Stomach (tissue), 9 donors: ENCODE data around the gene APLN. TPM values are rescaled to one million over a fixed set of nuclear protein-coding genes. Genes with fewer than 3 reads are reported as not detected.

Experiments used
- DNase-seq, 2 donors: peaks; one replicate each; pipeline versions ENCODE4 v3.0.0 to v3.0.0-alpha.2; 2013 to 2019
- H3K27ac ChIP-seq, 5 donors: fragments of 200-600 bp in 4 of 5; sonication (generic) in 4 of 5; one replicate each; pipeline ENCODE4 v1.5.1; 2013 to 2019; ENCODE audit warnings: mild to moderate bottlenecking in 1 of 5, moderate library complexity in 1 of 5
- H3K27me3 ChIP-seq, 3 donors: fragments of 200-600 bp; sonication (generic); one replicate each; pipeline ENCODE4 v1.5.1; 2017 to 2019; ENCODE audit warnings: mixed run types in 1 of 3
- H3K36me3 ChIP-seq, 4 donors: fragments of 200-600 bp; sonication (generic); 1 replicate in 3 of 4; 2 replicates in 1 of 4; pipeline ENCODE4 v1.5.1; 2016 to 2019
- H3K4me1 ChIP-seq, 4 donors: fragments of 200-600 bp; sonication (generic); one replicate each; pipeline ENCODE4 v1.5.1; 2016 to 2019
- H3K4me3 ChIP-seq, 4 donors: fragments of 200-600 bp; sonication (generic) in 3 of 4; one replicate each; pipeline ENCODE4 v1.5.1; 2016 to 2019; ENCODE audit warnings: mild to moderate bottlenecking in 1 of 4
- H3K9me3 ChIP-seq, 4 donors: fragments of 200-600 bp; sonication (generic); one replicate each; pipeline ENCODE4 v1.5.1; 2016 to 2019
- CTCF ChIP-seq, 7 experiments: fragments of 450-650 bp in 4 of 7; fragments of 200-600 bp in 3 of 7; sonication (generic) in 3 of 7; IDR thresholded peaks; one replicate each; pipeline ENCODE4 v1.5.1; 2016 to 2019; ENCODE audit warnings: antibody characterized with exemption in 7 of 7, control low read depth in 2 of 7, mild to moderate bottlenecking in 1 of 7
- EP300 ChIP-seq: sonication (generic); formaldehyde crosslinking; IDR thresholded peaks from one replicate; pipeline ENCODE4 v1.6.1; 2017; ENCODE audit warnings: antibody characterized with exemption
- POLR2A ChIP-seq, 4 donors: fragments of 450-650 bp; IDR thresholded peaks; one replicate each; pipeline ENCODE4 v1.6.1; 2016; ENCODE audit warnings: antibody characterized with exemption in 4 of 4, control low read depth in 2 of 4, mild to moderate bottlenecking in 1 of 4, moderate library complexity in 1 of 4
- POLR2AphosphoS5 ChIP-seq, 3 donors: sonication (generic); formaldehyde crosslinking; IDR thresholded peaks; one replicate each; pipeline ENCODE4 v1.6.1; 2016; ENCODE audit warnings: antibody characterized with exemption in 3 of 3
- WGBS, 5 donors: extraction: QIAGEN DNeasy Blood & Tissue Kit in 3 of 5; methylation state at CpG; one replicate each; pipeline versions ENCODE4 v1.1.5 to v1.1.7; 2013 to 2018; 5-methylcytosine and 5-hydroxymethylcytosine counted together
- intact Hi-C: fragments of 100-400 bp; cut with DNase I; formaldehyde crosslinking; loops from one replicate; pipeline ENCODE4 v1.15.1; 2023; ENCODE audit warnings: low total_unique reads
- polyA plus RNA-seq, 3 donors: library from polyadenylated mRNA; stranded (reverse); fragments of 200-250 nt; gene quantifications; one replicate each; pipeline ENCODE4 v1.2.3, GENCODE V29; 2013
- total RNA-seq, 5 donors: library from RNA; depleted of rRNA; stranded (reverse); fragments of >200 nt; gene quantifications; one replicate each; pipeline versions ENCODE4 v1.1.0 to v1.2.3, GENCODE V29; 2014 to 2016
- donor health status: healthy with polysubstance abuse.
- donor health status: Bipolar disorder and iron deficiency.
- donor health status: healthy.

The APLN gene
- total and polyA plus RNA-seq, 8 donors = 0.18 to 1.1 (median 0.37) TPM; not detected in 4

DNA sequence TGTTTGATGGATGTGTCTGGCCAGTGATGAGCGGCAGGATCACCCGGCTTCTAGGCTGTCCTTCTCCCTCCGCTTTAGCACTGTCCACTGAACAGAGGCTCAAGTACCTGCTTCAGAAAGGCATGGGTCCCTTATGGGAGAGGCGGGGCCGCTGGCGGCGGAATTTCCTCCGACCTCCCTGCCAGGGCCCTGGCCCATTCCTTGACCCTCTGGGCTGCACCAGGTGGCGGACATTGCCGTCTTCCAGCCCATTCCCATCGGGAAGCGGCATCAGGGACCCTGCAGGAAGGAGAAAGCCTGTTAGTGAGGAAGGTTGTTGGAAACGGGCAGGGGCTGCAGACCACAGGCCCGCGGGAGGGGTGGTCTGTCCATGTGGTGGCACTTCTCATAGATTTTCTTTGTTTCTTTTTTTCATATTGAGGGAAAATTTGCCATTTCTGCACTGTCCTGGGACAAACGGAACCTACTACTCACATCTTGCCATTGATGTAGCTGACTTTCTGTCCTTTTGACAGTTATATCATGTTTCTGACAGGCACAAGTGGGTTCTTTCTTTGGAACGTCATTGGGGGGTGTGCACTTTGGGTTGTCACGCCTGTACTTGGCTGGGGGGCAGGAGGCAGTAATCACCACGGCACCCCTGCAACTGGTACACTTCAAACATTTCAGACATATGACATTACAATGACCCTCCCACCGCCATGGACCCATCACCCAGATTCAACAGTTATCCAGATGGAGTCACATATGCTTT is 6.1 kb downstream of the APLN start:
- WGBS, 5 donors = 81 to 96% (median 95%) methylated on average over 8 to 20 of the region's 20 CpGs
- no peak overlapping the region for H3K27ac ChIP-seq
- intact Hi-C loops = no loop called here
- no peak overlapping the region for H3K4me3 ChIP-seq
- H3K36me3 ChIP-seq = no peaks in the 10 kb centered on the region
- no peaks in the 10 kb centered on the region for H3K9me3 ChIP-seq
- peaks cover 0 to 5% (median 4%) of the 10 kb centered on the region in 4 donors for H3K4me1 ChIP-seq
- peak in 1 of 2 donors; percentile 9 for DNase-seq
- H3K27me3 ChIP-seq = peaks cover 0 to 18% (median 4%) of the 10 kb centered on the region in 3 donors
- no peak for TF ChIP-seq EP300
- TF ChIP-seq POLR2AphosphoS5 (IDR thresholded peaks at IDR 0.05) = no peak
- TF ChIP-seq POLR2A (IDR thresholded peaks at IDR 0.05) = no peak
- no peak for TF ChIP-seq CTCF (IDR thresholded peaks at IDR 0.05)

DNA sequence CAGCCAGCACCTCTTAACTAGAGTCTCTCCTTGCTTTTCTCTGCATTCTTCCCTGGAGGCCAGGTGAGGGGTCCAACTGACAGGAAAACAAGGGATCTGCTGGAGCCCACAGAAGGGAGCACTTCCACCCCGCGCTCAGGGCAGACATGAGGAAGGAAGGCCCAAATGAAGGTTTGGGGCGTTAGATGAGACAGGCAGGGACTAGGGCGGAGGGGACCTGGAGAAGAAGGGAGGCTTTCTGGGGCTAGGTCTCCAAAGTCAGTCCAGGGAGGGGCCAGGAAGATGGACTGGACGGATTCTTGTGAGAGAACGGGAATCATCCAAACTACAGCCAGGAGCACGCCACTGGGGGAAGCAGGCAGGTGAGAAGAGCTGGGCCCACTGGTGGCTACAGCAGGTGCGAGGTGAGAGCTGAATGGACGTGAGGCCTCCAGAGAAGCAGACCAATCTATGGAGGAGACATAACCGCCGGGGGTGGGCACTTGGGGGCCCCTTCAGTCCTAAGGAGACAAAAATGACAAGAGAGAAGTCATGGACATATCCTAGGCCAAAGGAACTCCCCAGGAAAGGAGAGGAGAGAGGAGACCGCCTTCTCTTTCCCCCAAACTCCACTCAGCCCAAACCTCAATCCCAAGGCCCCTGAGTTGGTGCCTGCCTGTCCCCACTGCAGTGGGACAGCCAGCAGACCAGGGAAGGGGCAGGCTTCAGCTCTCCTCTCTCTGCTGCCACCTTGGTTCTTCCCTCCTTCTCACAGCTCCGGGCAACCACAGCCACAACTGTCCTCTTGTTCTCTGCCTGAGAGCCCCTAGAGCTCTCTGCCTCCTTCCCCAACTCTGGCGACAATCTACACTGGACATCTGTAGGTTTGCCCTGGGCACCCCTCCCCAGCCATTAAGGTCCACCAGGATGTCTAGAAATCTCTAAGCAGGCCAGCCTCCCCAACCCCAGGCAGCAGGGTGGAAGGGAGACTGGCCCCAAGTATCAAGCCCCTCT is 7.0 kb downstream of the APLN start:
- DNase-seq = peak in 1 of 2 donors; percentile 15
- H3K27ac ChIP-seq = no peak overlapping the region
- WGBS, 5 donors = 78 to 97% (median 92%) methylated on average over 12 to 14 of the region's 14 CpGs

GRCh38 chrX:129646566-129647417 is 8.0 kb downstream of the APLN start:
- Histone ChIP-seq H3K4me1 (no peaks in the 10 kb centered on the region), H3K27me3 (peaks cover 0 to 5% (median 0%) of the 10 kb centered on the region in 3 donors), H3K36me3 (no peaks in the 10 kb centered on the region), H3K27ac (no peak overlapping the region), H3K9me3 (peaks cover 0 to 3% (median under 1%) of the 10 kb centered on the region in 4 donors), H3K4me3 (no peak overlapping the region)
- DNase-seq = no peak
- intact Hi-C loops = no loop called here
- no peak for TF ChIP-seq POLR2AphosphoS5 (IDR thresholded peaks at IDR 0.05)
- TF ChIP-seq EP300 = no peak
- WGBS, 5 donors = 66 to 79% (median 78%) methylated on average over 8 to 13 of the region's 13 CpGs

More for the DNA sequence above, 7.0 kb downstream of the APLN start:
- H3K4me3 ChIP-seq = no peak overlapping the region
- intact Hi-C loops = no loop called here
- no peak for TF ChIP-seq EP300
- TF ChIP-seq POLR2AphosphoS5 (IDR thresholded peaks at IDR 0.05) = no peak
- no peak for TF ChIP-seq POLR2A (IDR thresholded peaks at IDR 0.05)
- TF ChIP-seq CTCF (IDR thresholded peaks at IDR 0.05) = no peak
- H3K4me1 ChIP-seq = no peaks in the 10 kb centered on the region
- no peaks in the 10 kb centered on the region for H3K9me3 ChIP-seq
- H3K27me3 ChIP-seq = peaks cover 0 to 9% (median 0%) of the 10 kb centered on the region in 3 donors
- no peaks in the 10 kb centered on the region for H3K36me3 ChIP-seq

- intact Hi-C loops = no loop called here
- WGBS, 5 donors = 38 to 70% (median 66%) methylated on average over 4 of the region's 4 CpGs
- TF ChIP-seq POLR2AphosphoS5 (IDR thresholded peaks at IDR 0.05) = no peak
- TF ChIP-seq EP300 = no peak
- no peak for TF ChIP-seq CTCF (IDR thresholded peaks at IDR 0.05)
- TF ChIP-seq POLR2A (IDR thresholded peaks at IDR 0.05) = no peak
- H3K36me3 ChIP-seq = no peaks in the 10 kb centered on the region
- H3K4me3 ChIP-seq = no peak overlapping the region
- H3K9me3 ChIP-seq = peaks cover 0 to 15% (median 6%) of the 10 kb centered on the region in 4 donors
- peak in 1 of 2 donors; percentile 34 for DNase-seq
- no peaks in the 10 kb centered on the region for H3K4me1 ChIP-seq
- H3K27me3 ChIP-seq = peaks cover 0 to 6% (median 0%) of the 10 kb centered on the region in 3 donors
- H3K27ac ChIP-seq = no peak overlapping the region
Measured at GRCh38 chrX:129642641-129643040, 12.1 kb downstream of the APLN start.
